Adrenal gland (tissue), 12 donors: ENCODE measurements around the gene SDK1. TPM values are rescaled to one million over a fixed set of nuclear protein-coding genes. Genes with fewer than 3 reads are reported as not detected.
A peak's percentile ranks its signal among the peaks of the same experiment; 100 is the strongest.

ENCODE experiments used
- DNase-seq, 7 donors: peaks; one replicate each; pipeline ENCODE4 v3.0.0-alpha.2; 2019 to 2020
- H3K27ac ChIP-seq, 5 donors: fragments of 200-600 bp; sonication (generic) in 4 of 5; 1 replicate in 3 of 5; 2 replicates in 2 of 5; pipeline versions ENCODE4 v1.5.1 to v1.8.0; 2016 to 2020; ENCODE audit warnings: mild to moderate bottlenecking in 1 of 5
- H3K27me3 ChIP-seq: fragments of 200-600 bp; 2 replicates; pipeline ENCODE4 v1.8.0; 2021
- H3K36me3 ChIP-seq, 2 donors: fragments of 200-600 bp; replicated peaks in 1 of 2; 1 replicate in 1 of 2; 2 replicates in 1 of 2; pipeline versions ENCODE4 v1.5.1 to v1.8.0; 2018 to 2022
- H3K4me1 ChIP-seq, 2 donors: fragments of 200-600 bp; replicated peaks in 1 of 2; 1 replicate in 1 of 2; 2 replicates in 1 of 2; pipeline versions ENCODE4 v1.5.1 to v1.8.0; 2018 to 2021
- H3K4me3 ChIP-seq, 4 donors: fragments of 200-600 bp; sonication (generic) in 3 of 4; one replicate each; pipeline ENCODE4 v1.5.1; 2016 to 2018
- H3K9me3 ChIP-seq, 3 donors: fragments of 200-600 bp; sonication (generic) in 1 of 3; replicated peaks in 1 of 3; 1 replicate in 2 of 3; 2 replicates in 1 of 3; pipeline versions ENCODE4 v1.5.1 to v1.8.0; 2016 to 2021
- POLR2A ChIP-seq, 2 donors: fragments of 450-650 bp; IDR thresholded peaks; one replicate each; pipeline ENCODE4 v1.6.1; 2017; ENCODE audit warnings: antibody characterized with exemption in 2 of 2, mild to moderate bottlenecking in 2 of 2, moderate library complexity in 1 of 2
- WGBS, 4 donors: extraction: QIAGEN DNeasy Blood & Tissue Kit in 2 of 4; methylation state at CpG; one replicate each; pipeline versions ENCODE4 v1.1.5 to v1.1.7; 2013 to 2017; 5-methylcytosine and 5-hydroxymethylcytosine counted together
- intact Hi-C, 2 donors: fragments of 100-400 bp; cut with DNase I; formaldehyde crosslinking; loops; one replicate each; pipeline versions ENCODE4 v1.14.1 to v1.15.0; 2022 to 2023
- polyA plus RNA-seq, 3 donors: library from polyadenylated mRNA; stranded (reverse); fragments of 200-250 nt in 2 of 3; fragments of 350-450 nt in 1 of 3; fragmentation: Illumina TruSeq in 1 of 3; extraction: RNeasy Lipid Tissue Mini Kit (QIAGEN cat#74804) in 1 of 3; gene quantifications; one replicate each; pipeline ENCODE4 v1.2.3, GENCODE V29; 2013 to 2014
- total RNA-seq, 9 donors: library from RNA; depleted of rRNA in 4 of 9; stranded (reverse); fragments of >200 nt in 4 of 9; fragments of 120-200 nt in 1 of 9; fragmentation: NEBNext Ultra II Directional in 1 of 9; extraction: Animal tissue kit (Norgen Biotek cat#: 25700) in 1 of 9; gene quantifications; one replicate each; pipeline versions ENCODE4 v1.1.0 to v1.2.4, GENCODE V29; 2013 to 2023
- TF ChIP-seq, protein P1 (sequence below), 6 experiments: fragments of 450-650 bp in 4 of 6; fragments of 200-600 bp in 2 of 6; sonication (generic) in 1 of 6; IDR thresholded peaks; 1 replicate in 5 of 6; 2 replicates in 1 of 6; pipeline versions ENCODE4 v1.5.1 to v1.8.0; 2016 to 2021; ENCODE audit warnings: antibody characterized with exemption in 6 of 6, mild to moderate bottlenecking in 2 of 6, moderate library complexity in 1 of 6
- donor health status: healthy with polysubstance abuse.
- donor health status: Bipolar disorder and iron deficiency.
- donor health status: DM: yes; HTN: yes; CAD: no.
- donor health status: DM: no; HTN: no; CAD: no.
- donor health status: DM: no; HTN: no; CAD: no.
- donor health status: DM: yes; HTN: yes; CAD: no.

Gene SDK1
- total and polyA plus RNA-seq, 12 donors, result 0.50 to 3.6 (median 1.5) TPM

GRCh38 chr7:4189131-4189570 is 888.1 kb downstream of the SDK1 start:
- H3K4me3 ChIP-seq, result no peak overlapping the region

DNA sequence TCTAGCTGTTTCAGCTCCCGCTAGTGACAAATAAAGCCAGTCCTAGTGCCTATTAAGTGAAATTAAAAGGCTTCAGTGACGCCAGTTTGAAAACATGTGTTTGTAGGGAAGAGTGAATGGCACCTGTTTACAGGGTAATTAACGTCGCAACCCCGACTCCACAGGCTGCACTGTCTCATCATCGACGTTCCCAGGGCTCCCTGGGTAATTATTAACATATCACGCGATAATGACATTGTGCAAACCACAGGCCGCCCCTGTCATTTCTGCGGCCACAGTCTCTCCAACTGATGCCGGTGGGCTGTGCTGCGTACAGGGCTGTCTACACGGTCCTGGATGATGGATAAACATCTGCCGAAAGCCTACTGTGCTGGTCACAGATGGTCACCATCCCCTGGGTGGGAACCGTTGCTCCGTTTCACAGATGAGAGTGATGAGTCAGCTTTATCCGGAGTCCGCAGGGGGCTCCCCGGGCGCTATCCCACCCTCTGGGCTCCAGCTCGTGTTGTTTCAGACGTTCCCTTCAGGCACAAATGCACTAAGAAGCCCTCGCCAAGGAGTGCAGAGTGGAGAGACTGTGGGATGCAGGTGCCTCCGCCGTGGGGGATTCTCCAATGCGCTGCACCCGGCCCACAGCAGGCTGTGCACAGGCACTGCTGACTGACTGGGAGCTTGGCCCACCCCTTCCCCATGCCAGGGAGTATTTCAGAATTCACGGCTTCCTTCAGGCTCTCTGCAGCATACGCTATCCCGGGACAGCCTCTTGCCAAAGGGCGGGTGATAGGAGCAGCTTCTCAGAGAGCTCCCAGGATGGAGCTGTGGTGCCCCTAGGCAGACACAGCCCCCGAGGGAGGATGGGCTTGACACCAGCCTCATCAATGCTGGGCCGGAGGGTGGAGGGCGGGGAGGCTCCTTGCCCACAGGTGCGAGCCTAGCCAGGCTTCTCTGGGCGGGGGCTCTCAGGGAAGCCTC is 889.2 kb downstream of the SDK1 start:
- no peak overlapping the region for H3K27ac ChIP-seq
- 80 to 85% (median 83%) methylated on average over 31 to 37 of the region's 37 CpGs for WGBS, 4 donors
- DNase-seq, result no peak
- no peak overlapping the region for H3K4me3 ChIP-seq
- no peak for TF ChIP-seq POLR2A (IDR thresholded peaks at IDR 0.05)
- TF ChIP-seq, protein P1, sequence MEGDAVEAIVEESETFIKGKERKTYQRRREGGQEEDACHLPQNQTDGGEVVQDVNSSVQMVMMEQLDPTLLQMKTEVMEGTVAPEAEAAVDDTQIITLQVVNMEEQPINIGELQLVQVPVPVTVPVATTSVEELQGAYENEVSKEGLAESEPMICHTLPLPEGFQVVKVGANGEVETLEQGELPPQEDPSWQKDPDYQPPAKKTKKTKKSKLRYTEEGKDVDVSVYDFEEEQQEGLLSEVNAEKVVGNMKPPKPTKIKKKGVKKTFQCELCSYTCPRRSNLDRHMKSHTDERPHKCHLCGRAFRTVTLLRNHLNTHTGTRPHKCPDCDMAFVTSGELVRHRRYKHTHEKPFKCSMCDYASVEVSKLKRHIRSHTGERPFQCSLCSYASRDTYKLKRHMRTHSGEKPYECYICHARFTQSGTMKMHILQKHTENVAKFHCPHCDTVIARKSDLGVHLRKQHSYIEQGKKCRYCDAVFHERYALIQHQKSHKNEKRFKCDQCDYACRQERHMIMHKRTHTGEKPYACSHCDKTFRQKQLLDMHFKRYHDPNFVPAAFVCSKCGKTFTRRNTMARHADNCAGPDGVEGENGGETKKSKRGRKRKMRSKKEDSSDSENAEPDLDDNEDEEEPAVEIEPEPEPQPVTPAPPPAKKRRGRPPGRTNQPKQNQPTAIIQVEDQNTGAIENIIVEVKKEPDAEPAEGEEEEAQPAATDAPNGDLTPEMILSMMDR (IDR thresholded peaks at IDR 0.05), result no peak
- no peaks in the 10 kb centered on the region for H3K36me3 ChIP-seq
- no peaks in the 10 kb centered on the region for H3K9me3 ChIP-seq
- no peaks in the 10 kb centered on the region for H3K4me1 ChIP-seq
- no peaks in the 10 kb centered on the region for H3K27me3 ChIP-seq
- intact Hi-C loops, result no loop called here

More at GRCh38 chr7:4189131-4189570, 888.1 kb downstream of the SDK1 start:
- intact Hi-C loops, result no loop called here
- H3K4me1 ChIP-seq, result no peaks in the 10 kb centered on the region
- no peaks in the 10 kb centered on the region for H3K27me3 ChIP-seq
- H3K9me3 ChIP-seq, result no peaks in the 10 kb centered on the region
- TF ChIP-seq, protein P1 (IDR thresholded peaks at IDR 0.05), result no peak
- TF ChIP-seq POLR2A (IDR thresholded peaks at IDR 0.05), result no peak
- no peak overlapping the region for H3K27ac ChIP-seq
- DNase-seq, result peak; percentile 31 to 86 (median 42)
- H3K36me3 ChIP-seq, result no peaks in the 10 kb centered on the region
- 36 to 62% (median 44%) methylated on average over 9 to 14 of the region's 14 CpGs for WGBS, 4 donors

DNA sequence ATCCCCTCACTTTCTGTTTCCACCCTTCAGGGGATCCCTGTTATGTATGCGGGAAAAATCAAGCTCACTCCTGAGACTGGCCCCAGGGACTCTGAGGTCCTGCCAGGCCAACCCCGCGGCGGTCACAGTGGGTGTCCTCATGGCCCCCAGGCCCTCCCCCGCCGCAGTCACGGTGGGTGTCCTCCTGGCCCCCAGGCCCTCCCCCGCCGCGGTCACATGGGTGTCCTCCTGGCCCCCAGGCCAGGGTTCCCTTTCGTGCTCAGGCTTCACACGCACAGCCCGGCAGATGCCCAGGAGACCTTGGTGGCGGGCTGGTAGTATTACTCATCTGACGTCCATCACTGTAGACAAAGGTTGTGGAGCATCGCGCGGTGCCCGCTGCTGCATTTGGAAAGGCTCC is 890.0 kb downstream of the SDK1 start:
- DNase-seq, result no peak

GRCh38 chr7:4191525-4191924 is 890.5 kb downstream of the SDK1 start:
- no peak for DNase-seq
- WGBS, 4 donors, result 93 to 100% (median 95%) methylated on average over 6 to 14 of the region's 14 CpGs
- Histone ChIP-seq H3K36me3 (no peaks in the 10 kb centered on the region), H3K4me1 (no peaks in the 10 kb centered on the region), H3K27me3 (no peaks in the 10 kb centered on the region), H3K27ac (no peak overlapping the region), H3K9me3 (no peaks in the 10 kb centered on the region), H3K4me3 (no peak overlapping the region)
- TF ChIP-seq, protein P1 (IDR thresholded peaks at IDR 0.05), result no peak
- no peak for TF ChIP-seq POLR2A (IDR thresholded peaks at IDR 0.05)
- intact Hi-C loops, result no loop called here

More for the DNA sequence above, 890.0 kb downstream of the SDK1 start:
- Histone ChIP-seq H3K4me1 (no peaks in the 10 kb centered on the region), H3K27me3 (no peaks in the 10 kb centered on the region), H3K27ac (no peak overlapping the region), H3K9me3 (no peaks in the 10 kb centered on the region), H3K36me3 (no peaks in the 10 kb centered on the region), H3K4me3 (no peak overlapping the region)
- 64 to 71% (median 67%) methylated on average over 11 to 19 of the region's 19 CpGs for WGBS, 4 donors
- intact Hi-C loops, result no loop called here
- TF ChIP-seq, protein P1 (IDR thresholded peaks at IDR 0.05), result no peak
- no peak for TF ChIP-seq POLR2A (IDR thresholded peaks at IDR 0.05)
